Sigmoid colon (tissue), 7 donors: ENCODE results near the gene IFITM10. TPM values are rescaled to one million over a fixed set of nuclear protein-coding genes. Genes with fewer than 3 reads are reported as not detected.

Experiments
- DNase-seq: peaks from one replicate; pipeline ENCODE4 v3.0.0-alpha.2; 2019
- H3K27ac ChIP-seq, 4 donors: fragments of 200-600 bp; sonication (generic); one replicate each; pipeline ENCODE4 v1.5.1; 2016 to 2019; ENCODE audit warnings: mild to moderate bottlenecking in 1 of 4
- H3K27me3 ChIP-seq, 3 donors: fragments of 200-600 bp; sonication (generic); one replicate each; pipeline ENCODE4 v1.5.1; 2019; ENCODE audit warnings: mild to moderate bottlenecking in 1 of 3
- H3K36me3 ChIP-seq, 4 donors: fragments of 200-600 bp; sonication (generic); one replicate each; pipeline ENCODE4 v1.5.1; 2016 to 2019
- H3K4me1 ChIP-seq, 4 donors: fragments of 200-600 bp; sonication (generic); one replicate each; pipeline ENCODE4 v1.5.1; 2017 to 2019
- H3K4me3 ChIP-seq, 4 donors: fragments of 200-600 bp; sonication (generic); one replicate each; pipeline ENCODE4 v1.5.1; 2017 to 2019; ENCODE audit warnings: mild to moderate bottlenecking in 2 of 4, moderate library complexity in 1 of 4
- H3K9me3 ChIP-seq, 4 donors: fragments of 200-600 bp in 3 of 4; sonication (generic) in 3 of 4; one replicate each; pipeline versions ENCODE4 v1.5.1 to v1.6.1; 2013 to 2019
- CTCF ChIP-seq, 4 experiments: fragments of 450-650 bp in 3 of 4; fragments of 200-600 bp in 1 of 4; IDR thresholded peaks; one replicate each; pipeline ENCODE4 v1.5.1; 2016 to 2019; ENCODE audit warnings: antibody characterized with exemption in 4 of 4, mild to moderate bottlenecking in 3 of 4, moderate library complexity in 2 of 4
- EP300 ChIP-seq, 4 donors: sonication (generic); formaldehyde crosslinking; IDR thresholded peaks; one replicate each; pipeline ENCODE4 v1.6.1; 2017; ENCODE audit warnings: antibody characterized with exemption in 4 of 4
- POLR2A ChIP-seq, 2 donors: fragments of 450-650 bp; IDR thresholded peaks; one replicate each; pipeline ENCODE4 v1.6.1; 2016; ENCODE audit warnings: antibody characterized with exemption in 2 of 2, mild to moderate bottlenecking in 2 of 2, moderate library complexity in 2 of 2
- POLR2AphosphoS5 ChIP-seq, 4 donors: sonication (generic); formaldehyde crosslinking; IDR thresholded peaks; one replicate each; pipeline ENCODE4 v1.6.1; 2017; ENCODE audit warnings: antibody characterized with exemption in 4 of 4
- WGBS, 2 donors: extraction: QIAGEN DNeasy Blood & Tissue Kit; methylation state at CpG; one replicate each; pipeline ENCODE4 v1.1.7; 2013; 5-methylcytosine and 5-hydroxymethylcytosine counted together
- intact Hi-C: fragments of 100-400 bp; cut with DNase I; formaldehyde crosslinking; loops from one replicate; pipeline ENCODE4 v1.15.1; 2023
- polyA plus RNA-seq, 3 donors: library from polyadenylated mRNA; stranded (reverse); fragments of 200-250 nt; gene quantifications; one replicate each; pipeline ENCODE4 v1.2.3, GENCODE V29; 2013
- total RNA-seq, 4 donors: library from RNA; depleted of rRNA; stranded (reverse); fragments of >200 nt; gene quantifications; one replicate each; pipeline ENCODE4 v1.1.0, GENCODE V29; 2016
- donor health status: healthy with polysubstance abuse.
- donor health status: Bipolar disorder and iron deficiency.
- donor health status: healthy.

The IFITM10 gene
- total and polyA plus RNA-seq, 7 donors: 0.36 to 1.4 (median 0.60) TPM; not detected in 2

DNA sequence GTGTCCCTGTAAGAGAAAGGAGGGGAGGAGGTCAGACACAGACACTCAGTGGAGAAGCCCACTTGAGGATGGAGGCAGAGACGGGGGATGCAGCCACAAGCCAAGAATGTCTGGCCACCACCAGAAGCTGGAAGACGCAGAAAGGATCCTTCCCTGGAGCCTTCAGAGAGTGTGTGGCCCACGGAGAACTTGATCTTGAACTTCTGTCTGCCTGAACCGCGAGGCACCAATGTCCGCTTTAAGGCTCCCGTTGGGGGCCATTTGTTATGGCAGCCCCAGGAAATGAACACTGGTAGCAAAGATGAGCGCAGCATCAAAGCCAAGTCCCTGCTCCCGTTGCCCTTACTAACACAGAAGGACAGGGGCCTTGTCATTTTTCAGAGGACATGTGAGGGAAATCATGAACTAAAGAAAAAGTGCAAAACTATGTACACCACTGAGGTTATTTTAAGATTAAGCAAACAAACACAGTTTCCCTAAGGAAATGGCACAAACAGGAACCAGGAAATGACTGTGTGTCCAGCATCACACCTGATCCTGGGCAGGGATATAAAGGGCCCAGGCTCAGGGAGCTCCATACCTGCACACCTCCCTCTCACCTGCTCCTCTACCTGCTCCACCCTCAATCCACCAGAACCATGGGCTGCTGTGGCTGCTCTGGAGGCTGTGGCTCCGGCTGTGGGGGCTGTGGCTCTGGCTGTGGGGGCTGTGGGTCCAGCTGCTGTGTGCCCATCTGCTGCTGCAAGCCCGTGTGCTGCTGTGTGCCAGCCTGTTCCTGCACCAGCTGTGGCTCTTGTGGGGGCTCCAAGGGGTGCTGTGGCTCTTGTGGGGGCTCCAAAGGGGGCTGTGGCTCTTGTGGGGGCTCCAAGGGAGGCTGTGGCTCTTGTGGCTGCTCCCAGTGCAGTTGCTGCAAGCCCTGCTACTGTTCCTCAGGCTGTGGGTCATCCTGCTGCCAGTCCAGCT, 53.5 kb downstream of the IFITM10 start, which contains the start of gene KRTAP5-6:
Gene KRTAP5-6, plus strand, starts transcription at position 588 of the 963 bp plus-strand sequence. Its CDS starts 51 bp downstream, at position 639.
- intact Hi-C loops: no loop called here
- DNase-seq: no peak
- Histone ChIP-seq H3K4me1 (peaks cover 0 to 17% (median 11%) of the 10 kb centered on the region in 4 donors), H3K27me3 (peaks cover 0 to 25% (median 13%) of the 10 kb centered on the region in 3 donors), H3K36me3 (no peaks in the 10 kb centered on the region), H3K9me3 (no peaks in the 10 kb centered on the region), H3K27ac (no peak within 1 kb of the TSS), H3K4me3 (no peak within 1 kb of the TSS)
- no peak for TF ChIP-seq EP300 (IDR thresholded peaks at IDR 0.05)
- no peak for TF ChIP-seq POLR2AphosphoS5 (IDR thresholded peaks at IDR 0.05)
- no peak for TF ChIP-seq POLR2A (IDR thresholded peaks at IDR 0.05)
- no peak for TF ChIP-seq CTCF (IDR thresholded peaks at IDR 0.05)
- WGBS, 2 donors: 74 to 83% methylated on average over 11 of the region's 11 CpGs

DNA sequence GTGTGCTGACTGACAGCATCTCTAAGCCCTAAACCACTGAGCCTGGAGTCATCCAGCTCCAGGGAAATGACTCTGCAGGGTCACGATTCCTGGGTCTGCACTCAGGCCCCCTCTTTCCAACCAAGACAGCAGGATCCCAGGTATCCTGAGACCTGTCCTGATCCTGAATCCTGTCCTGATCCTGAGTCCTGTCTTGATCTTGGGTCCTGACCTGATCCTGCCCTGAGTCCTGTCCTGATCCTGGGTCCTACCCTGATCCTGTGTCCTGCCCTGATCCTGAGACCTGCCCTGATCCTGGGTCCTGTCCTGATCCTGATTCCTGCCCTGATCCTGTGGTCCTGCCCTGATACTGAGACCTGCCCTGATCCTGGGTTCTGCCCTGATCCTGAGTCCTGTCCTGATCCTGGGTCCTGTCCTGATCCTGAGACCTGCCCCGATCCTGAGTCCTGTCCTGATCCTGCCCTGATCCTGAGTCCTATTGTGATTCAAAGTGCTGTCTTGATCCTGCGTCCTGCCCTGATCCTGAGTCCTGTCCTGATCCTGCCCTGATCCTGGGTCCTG, 54.8 kb downstream of the IFITM10 start:
- Histone ChIP-seq H3K27ac (no peak overlapping the region), H3K4me3 (no peak overlapping the region), H3K27me3 (peaks cover 0 to 18% (median 13%) of the 10 kb centered on the region in 3 donors), H3K9me3 (no peaks in the 10 kb centered on the region), H3K36me3 (no peaks in the 10 kb centered on the region), H3K4me1 (peaks cover 0 to 17% (median 11%) of the 10 kb centered on the region in 4 donors)
- intact Hi-C loops: no loop called here
- DNase-seq: no peak
- WGBS, 2 donors: 94% methylated on average over 3 of the region's 3 CpGs
- TF ChIP-seq EP300 (IDR thresholded peaks at IDR 0.05): no peak
- no peak for TF ChIP-seq POLR2A (IDR thresholded peaks at IDR 0.05)
- no peak for TF ChIP-seq CTCF (IDR thresholded peaks at IDR 0.05)
- TF ChIP-seq POLR2AphosphoS5 (IDR thresholded peaks at IDR 0.05): no peak

- no peak overlapping the region for H3K27ac ChIP-seq
- no peak for TF ChIP-seq POLR2A (IDR thresholded peaks at IDR 0.05)
- no peak for TF ChIP-seq EP300 (IDR thresholded peaks at IDR 0.05)
- TF ChIP-seq CTCF (IDR thresholded peaks at IDR 0.05): no peak
- TF ChIP-seq POLR2AphosphoS5 (IDR thresholded peaks at IDR 0.05): no peak
- H3K36me3 ChIP-seq: no peaks in the 10 kb centered on the region
- WGBS, 2 donors: 86 to 92% methylated on average over 15 of the region's 15 CpGs
- intact Hi-C loops: loop anchor here (1.0 to 5.0 kb wide), 2 partner anchors 137 to 187 kb away; no protein-coding TSS in a partner anchor
- DNase-seq: no peak
- no peaks in the 10 kb centered on the region for H3K9me3 ChIP-seq
- H3K27me3 ChIP-seq: peaks cover 0 to 13% (median 10%) of the 10 kb centered on the region in 3 donors
- H3K4me3 ChIP-seq: no peak overlapping the region
- H3K4me1 ChIP-seq: peaks cover 0 to 17% (median 11%) of the 10 kb centered on the region in 4 donors
Measured at GRCh38 chr11:1694846-1695547, 55.4 kb downstream of the IFITM10 start.

DNA sequence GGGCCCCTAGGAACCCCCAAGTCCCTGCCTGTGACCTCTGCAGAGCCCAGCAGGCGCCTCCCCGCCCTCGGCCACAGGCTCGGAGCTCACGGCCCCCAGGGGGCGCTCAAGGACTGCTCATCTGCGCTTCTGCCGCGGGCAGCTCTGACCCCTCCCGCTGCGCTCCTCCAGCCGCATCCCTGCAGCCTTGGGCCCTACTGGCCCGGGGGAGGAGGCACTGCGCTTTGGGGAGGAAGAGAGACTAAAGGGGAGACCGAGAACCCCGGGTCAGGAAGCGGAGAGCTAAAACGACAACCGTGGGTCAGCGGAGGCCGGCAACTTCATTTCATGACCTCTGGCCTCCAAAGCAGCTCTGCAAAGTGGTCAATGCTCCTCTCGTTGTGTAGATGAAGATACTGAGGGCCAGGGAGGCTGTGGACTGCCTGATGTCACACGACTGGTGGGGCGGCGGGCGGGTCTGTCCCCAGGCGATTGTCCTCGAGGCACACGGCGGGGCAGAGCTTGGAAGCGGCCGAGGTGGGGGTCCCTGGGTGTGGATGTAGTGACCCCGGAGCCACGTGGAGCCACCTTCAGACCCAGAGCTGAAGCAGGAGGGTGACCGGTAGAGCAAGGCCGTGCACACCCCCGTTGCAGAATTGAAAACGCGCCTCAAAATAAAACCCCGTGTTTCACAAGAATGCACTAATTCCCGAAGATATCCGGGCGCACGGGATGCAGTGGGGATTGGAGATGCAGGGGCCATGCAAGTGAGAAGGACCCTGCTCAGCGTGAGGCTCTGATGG, 56.1 kb downstream of the IFITM10 start:
- Histone ChIP-seq H3K27ac (peak overlapping the region in 3 of 4 donors; percentile 0 to 74 (median 48)), H3K36me3 (no peaks in the 10 kb centered on the region), H3K4me3 (peak overlapping the region; percentile 13 to 54 (median 28)), H3K4me1 (peaks cover 0 to 17% (median 11%) of the 10 kb centered on the region in 4 donors), H3K27me3 (peaks cover 0 to 7% (median 2%) of the 10 kb centered on the region in 3 donors), H3K9me3 (no peaks in the 10 kb centered on the region)
- DNase-seq: peak; percentile 90
- no peak for TF ChIP-seq POLR2A (IDR thresholded peaks at IDR 0.05)
- TF ChIP-seq POLR2AphosphoS5 (IDR thresholded peaks at IDR 0.05): no peak
- peak; percentile 82 to 90 (median 86) for TF ChIP-seq CTCF (IDR thresholded peaks at IDR 0.05)
- no peak for TF ChIP-seq EP300 (IDR thresholded peaks at IDR 0.05)
- intact Hi-C loops: loop anchor here (1.0 to 5.0 kb wide), 2 partner anchors 138 to 188 kb away; no protein-coding TSS in a partner anchor
- 44 to 51% methylated on average over 45 of the region's 45 CpGs for WGBS, 2 donors
